ENCODE data around the gene RAB20. TPM values are rescaled to one million over a fixed set of nuclear protein-coding genes. Genes with fewer than 3 reads are reported as not detected.

The RAB20 gene
- total and polyA plus RNA-seq, 2 experiments from 2014 or later = 2.7 to 6.4 TPM

DNA sequence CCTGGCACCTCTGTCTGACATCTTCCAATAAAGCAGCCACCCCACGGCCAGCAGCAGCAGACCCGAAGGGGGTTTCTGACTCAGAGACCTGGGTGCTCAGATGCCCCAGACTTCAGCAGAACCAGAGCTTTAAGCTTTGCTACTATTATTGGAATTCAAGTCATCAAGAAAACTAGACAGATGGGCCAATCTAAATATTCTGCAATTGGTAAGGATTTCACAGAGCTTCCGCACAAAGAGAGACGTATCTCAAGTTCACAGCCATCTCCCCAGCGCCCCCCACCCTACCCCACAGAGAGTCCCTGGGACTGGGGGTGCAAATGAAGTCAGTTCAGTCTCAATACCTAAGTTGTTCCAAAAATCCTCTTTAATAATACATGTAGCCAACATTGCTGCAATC, 38.8 kb downstream of the RAB20 start:
- Histone ChIP-seq H4K20me1 (ENCODE audit: insufficient read depth) (no peaks in the 10 kb centered on the region), H3K27ac (no peak overlapping the region), H2AFZ (no peak overlapping the region), H3K4me2 (ENCODE audit: unreplicated experiment) (no peak overlapping the region), H3K9me3 (ENCODE audit: low read depth) (no peaks in the 10 kb centered on the region), H3K4me1 (ENCODE audit: insufficient read depth) (peaks cover 10% of the 10 kb centered on the region), H3K27me3 (replicated peaks; ENCODE audit: insufficient read depth) (no peaks in the 10 kb centered on the region), H3K79me2 (ENCODE audit: insufficient read depth) (no peaks in the 10 kb centered on the region), H3K36me3 (ENCODE audit: low read depth) (no peaks in the 10 kb centered on the region), H3K9ac (no peak overlapping the region), H3K4me3 (no peak overlapping the region), H3F3A (ENCODE audit: insufficient read depth) (no peaks in the 10 kb centered on the region), H3K9me2 (ENCODE audit: insufficient read depth) (no peaks in the 10 kb centered on the region)
- WGBS, 2 experiments (ENCODE audit: low coverage in 1 of 2, low lambda C conversion rate in 2 of 2, missing lambda C conversion rate in 2 of 2) = 77 to 82% methylated on average over 5 of the region's 5 CpGs
- in situ Hi-C loops (cut with MboI) = no loop called here
- TF ChIP-seq EZH2 (IDR thresholded peaks at IDR 0.05; ENCODE audit: insufficient read depth, poor library complexity, severe bottlenecking) (no peak), EZH2phosphoT487 (IDR thresholded peaks at IDR 0.05; ENCODE audit: insufficient read depth, low read depth) (no peak)
- no peak for DNase-seq

DNA sequence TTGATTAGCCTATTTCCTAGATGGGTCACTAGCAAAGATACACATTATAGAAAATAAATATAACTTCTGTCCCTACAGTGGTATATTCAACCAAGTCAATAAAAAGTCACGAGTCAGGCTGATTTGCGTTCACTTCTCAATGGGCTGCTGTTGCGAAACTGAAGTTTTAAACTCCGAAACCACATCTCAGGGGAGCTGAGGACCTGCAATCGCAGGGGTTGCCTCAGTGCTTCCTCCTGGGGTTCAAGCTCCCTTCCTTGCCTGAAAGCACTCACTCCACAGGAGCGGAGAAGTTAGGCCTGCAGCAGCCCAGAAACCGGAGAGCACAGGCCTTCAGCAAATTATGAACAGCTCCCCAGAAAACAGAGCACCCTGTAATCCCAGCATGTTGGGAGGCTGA, 39.6 kb downstream of the RAB20 start:
- H3K4me3 ChIP-seq = no peak overlapping the region
- H4K20me1 ChIP-seq (ENCODE audit: insufficient read depth) = no peaks in the 10 kb centered on the region
- WGBS, 2 experiments (ENCODE audit: low coverage in 1 of 2, low lambda C conversion rate in 2 of 2, missing lambda C conversion rate in 2 of 2) = 91 to 92% methylated on average over 7 of the region's 7 CpGs
- H3K9me2 ChIP-seq (ENCODE audit: insufficient read depth) = no peaks in the 10 kb centered on the region
- H3K9me3 ChIP-seq (ENCODE audit: low read depth) = no peaks in the 10 kb centered on the region
- no peak overlapping the region for H3K27ac ChIP-seq
- no peaks in the 10 kb centered on the region; the same call in 1 of the 2 replicates for H3F3A ChIP-seq (ENCODE audit: insufficient read depth)
- no peak overlapping the region for H3K4me2 ChIP-seq (ENCODE audit: unreplicated experiment)
- H3K9ac ChIP-seq = no peak overlapping the region
- H3K79me2 ChIP-seq (ENCODE audit: insufficient read depth) = no peaks in the 10 kb centered on the region
- H3K36me3 ChIP-seq (ENCODE audit: low read depth) = no peaks in the 10 kb centered on the region
- in situ Hi-C loops (cut with MboI) = no loop called here
- no peak overlapping the region for H2AFZ ChIP-seq
- no peaks in the 10 kb centered on the region for H3K27me3 ChIP-seq (replicated peaks; ENCODE audit: insufficient read depth)
- H3K4me1 ChIP-seq (ENCODE audit: insufficient read depth) = peaks cover 10% of the 10 kb centered on the region
- TF ChIP-seq EZH2phosphoT487 (IDR thresholded peaks at IDR 0.05; ENCODE audit: insufficient read depth, low read depth) = no peak
- no peak for TF ChIP-seq EZH2 (IDR thresholded peaks at IDR 0.05; ENCODE audit: insufficient read depth, poor library complexity, severe bottlenecking)
- no peak for DNase-seq

DNA sequence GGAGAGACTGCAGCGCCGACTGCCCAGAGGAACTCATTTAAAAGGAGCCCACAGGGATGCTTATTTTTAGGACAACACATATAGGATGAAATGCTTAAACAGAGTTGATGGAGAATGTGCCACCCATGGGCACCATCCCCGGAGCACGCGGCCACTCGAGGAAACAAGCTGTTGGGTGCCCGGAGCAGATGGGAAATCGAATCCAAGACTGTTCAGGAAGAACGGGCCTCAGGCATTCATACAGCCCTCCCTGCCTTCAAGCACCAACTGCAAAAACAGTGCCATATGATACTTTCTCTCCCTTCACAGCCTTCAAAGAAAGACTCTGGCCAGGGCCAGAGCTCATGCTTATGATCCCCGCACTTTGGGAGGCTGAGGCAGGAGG, 40.2 kb downstream of the RAB20 start:
- Histone ChIP-seq H3F3A (ENCODE audit: insufficient read depth) (no peaks in the 10 kb centered on the region; the same call in 1 of the 2 replicates), H3K9me2 (ENCODE audit: insufficient read depth) (no peaks in the 10 kb centered on the region), H2AFZ (no peak overlapping the region), H3K36me3 (ENCODE audit: low read depth) (no peaks in the 10 kb centered on the region), H3K4me2 (ENCODE audit: unreplicated experiment) (no peak overlapping the region), H3K27ac (0 out of 2 replicates have a peak overlapping the region, but pooled peaks have one; percentile 11), H3K9me3 (ENCODE audit: low read depth) (no peaks in the 10 kb centered on the region), H3K9ac (no peak overlapping the region), H3K79me2 (ENCODE audit: insufficient read depth) (no peaks in the 10 kb centered on the region), H3K27me3 (replicated peaks; ENCODE audit: insufficient read depth) (no peaks in the 10 kb centered on the region), H4K20me1 (ENCODE audit: insufficient read depth) (no peaks in the 10 kb centered on the region), H3K4me3 (no peak overlapping the region), H3K4me1 (ENCODE audit: insufficient read depth) (peaks cover 10% of the 10 kb centered on the region)
- in situ Hi-C loops (cut with MboI) = no loop called here
- peak; percentile 19 for DNase-seq
- TF ChIP-seq EZH2 (IDR thresholded peaks at IDR 0.05; ENCODE audit: insufficient read depth, poor library complexity, severe bottlenecking) (no peak), EZH2phosphoT487 (IDR thresholded peaks at IDR 0.05; ENCODE audit: insufficient read depth, low read depth) (no peak)
- WGBS, 2 experiments (ENCODE audit: low coverage in 1 of 2, low lambda C conversion rate in 2 of 2, missing lambda C conversion rate in 2 of 2) = 19 to 23% methylated on average over 10 of the region's 10 CpGs

DNA sequence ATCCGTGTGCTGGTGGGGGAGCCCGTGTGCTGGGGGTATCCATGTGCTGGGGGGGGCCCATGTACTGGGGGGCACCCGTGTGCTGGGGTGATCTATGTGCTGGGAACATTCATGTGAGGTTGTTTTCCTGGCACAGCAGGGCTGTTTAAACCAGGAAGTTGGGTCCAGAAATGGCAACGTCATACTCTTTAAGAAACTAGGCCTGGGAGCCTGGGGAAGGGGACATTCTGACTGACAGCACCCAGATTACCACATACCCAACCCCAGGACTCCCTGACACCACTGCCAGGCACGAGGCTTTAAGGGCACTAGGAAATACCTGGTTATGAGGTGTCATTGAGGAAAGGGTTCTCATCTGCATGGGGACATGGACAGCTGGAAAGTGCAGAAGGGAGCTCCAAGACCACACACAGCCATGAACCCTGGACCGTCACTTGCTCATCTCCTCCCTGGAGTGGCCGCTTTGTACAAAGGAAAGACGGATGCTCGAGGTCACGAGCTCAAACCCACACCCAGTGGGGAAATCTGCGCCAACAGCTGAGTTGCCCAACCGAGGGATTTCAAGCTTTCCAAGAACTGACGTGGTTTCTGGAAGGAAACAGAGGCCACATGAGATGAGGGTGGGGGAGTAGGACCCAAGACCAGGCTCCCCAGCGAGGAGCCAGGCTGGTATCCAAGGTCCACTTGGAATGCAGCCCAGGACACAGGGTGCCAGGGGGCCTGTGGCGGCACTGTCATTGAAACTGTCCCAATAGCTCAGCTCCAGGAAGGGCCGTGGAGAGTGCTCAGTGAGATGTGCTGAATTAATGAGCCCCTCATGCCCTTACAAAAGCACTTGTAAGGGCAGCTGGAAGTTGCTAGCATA, 40.9 kb downstream of the RAB20 start:
- DNase-seq = peak; percentile 85
- Histone ChIP-seq H4K20me1 (ENCODE audit: insufficient read depth) (no peaks in the 10 kb centered on the region), H3K79me2 (ENCODE audit: insufficient read depth) (no peaks in the 10 kb centered on the region), H2AFZ (no peak overlapping the region), H3K4me3 (no peak overlapping the region), H3K36me3 (ENCODE audit: low read depth) (no peaks in the 10 kb centered on the region), H3K27ac (0 out of 2 replicates have a peak overlapping the region, but pooled peaks have one; percentile 11), H3K4me1 (ENCODE audit: insufficient read depth) (peaks cover 10% of the 10 kb centered on the region), H3F3A (ENCODE audit: insufficient read depth) (no peaks in the 10 kb centered on the region; the same call in 1 of the 2 replicates), H3K9ac (no peak overlapping the region), H3K9me2 (ENCODE audit: insufficient read depth) (no peaks in the 10 kb centered on the region), H3K9me3 (ENCODE audit: low read depth) (no peaks in the 10 kb centered on the region), H3K27me3 (replicated peaks; ENCODE audit: insufficient read depth) (no peaks in the 10 kb centered on the region), H3K4me2 (ENCODE audit: unreplicated experiment) (no peak overlapping the region)
- TF ChIP-seq EZH2 (IDR thresholded peaks at IDR 0.05; ENCODE audit: insufficient read depth, poor library complexity, severe bottlenecking) (no peak), EZH2phosphoT487 (IDR thresholded peaks at IDR 0.05; ENCODE audit: insufficient read depth, low read depth) (no peak)
- in situ Hi-C loops (cut with MboI) = no loop called here
- WGBS, 2 experiments (ENCODE audit: low coverage in 1 of 2, low lambda C conversion rate in 2 of 2, missing lambda C conversion rate in 2 of 2) = 12 to 19% methylated on average over 14 to 16 of the region's 16 CpGs
